Keratinocyte (primary cell): Measurements from ENCODE around the gene IDH1. TPM values are rescaled to one million over a fixed set of nuclear protein-coding genes. Genes with fewer than 3 reads are reported as not detected.

Source experiments
- DNase-seq: peaks from one replicate; pipeline ENCODE4 v3.0.0-alpha.2; 2011; ENCODE audit warnings: low read depth, missing footprints, low spot score
- FAIRE-seq: peaks from 2 replicates; lab custom pipeline; 2011; peaks lifted over from hg19 to GRCh38; lab: Jason Lieb, UNC
- H2AFZ ChIP-seq: 2 replicates; pipeline ENCODE4 v1.6.0; 2012; ENCODE audit warnings: low read length, control low read depth, inconsistent platforms; ENCODE audit not compliant: control insufficient read depth
- H3K27ac ChIP-seq: 2 replicates; pipeline ENCODE4 v1.5.1; 2011; ENCODE audit warnings: low read length; ENCODE audit not compliant: control insufficient read depth, insufficient read depth
- H3K27me3 ChIP-seq: 3 replicates; pipeline ENCODE4 v1.6.0; 2011; ENCODE audit warnings: low read length; ENCODE audit not compliant: control insufficient read depth, insufficient read depth; ENCODE audit errors: extremely low read depth
- H3K36me3 ChIP-seq, 2 experiments: 2 replicates in 1 of 2; 3 replicates in 1 of 2; pipeline ENCODE4 v1.5.1; 2011; ENCODE audit warnings: low read length in 2 of 2, mild to moderate bottlenecking in 1 of 2; ENCODE audit not compliant: control insufficient read depth in 2 of 2, insufficient read depth in 2 of 2; ENCODE audit errors: extremely low read depth in 1 of 2
- H3K4me1 ChIP-seq: 3 replicates; pipeline ENCODE4 v1.5.1; 2011; ENCODE audit warnings: low read length; ENCODE audit not compliant: control insufficient read depth, insufficient read depth; ENCODE audit errors: extremely low read depth
- H3K4me2 ChIP-seq: 3 replicates; pipeline ENCODE4 v1.6.0; 2011; ENCODE audit warnings: low read depth, low read length; ENCODE audit not compliant: control insufficient read depth, insufficient read depth; ENCODE audit errors: extremely low read depth
- H3K4me3 ChIP-seq, 3 experiments: fragments of 200-600 bp in 1 of 3; sonication (generic) in 1 of 3; 2 replicates in 2 of 3; 3 replicates in 1 of 3; pipeline ENCODE4 v1.5.1; 2011 to 2016; ENCODE audit warnings: low read length in 3 of 3, mild to moderate bottlenecking in 3 of 3, control low read depth in 2 of 3, inconsistent platforms in 1 of 3, low read depth in 1 of 3, mixed read lengths in 1 of 3, mixed run types in 1 of 3, moderate library complexity in 1 of 3; ENCODE audit not compliant: control insufficient read depth in 2 of 3, insufficient read depth in 2 of 3; ENCODE audit errors: extremely low read depth in 1 of 3
- H3K79me2 ChIP-seq: 2 replicates; pipeline ENCODE4 v1.6.0; 2012; ENCODE audit warnings: low read length; ENCODE audit not compliant: control insufficient read depth, insufficient read depth
- H3K9ac ChIP-seq: 3 replicates; pipeline ENCODE4 v1.6.0; 2011; ENCODE audit warnings: low read length; ENCODE audit not compliant: control insufficient read depth, insufficient read depth; ENCODE audit errors: extremely low read depth
- H3K9me1 ChIP-seq: 3 replicates; pipeline ENCODE4 v1.6.0; 2011; ENCODE audit warnings: low read length; ENCODE audit not compliant: control insufficient read depth, insufficient read depth; ENCODE audit errors: extremely low read depth
- H3K9me3 ChIP-seq: 2 replicates; pipeline ENCODE4 v1.5.1; 2012; ENCODE audit warnings: low read depth, low read length; ENCODE audit not compliant: control insufficient read depth
- H4K20me1 ChIP-seq: 3 replicates; pipeline ENCODE4 v1.6.0; 2011; ENCODE audit warnings: low read length; ENCODE audit not compliant: control insufficient read depth, insufficient read depth; ENCODE audit errors: extremely low read depth
- CTCF ChIP-seq, 3 experiments: IDR thresholded peaks in 1 of 3; conservative IDR thresholded peaks in 1 of 3; optimal IDR thresholded peaks in 1 of 3; 2 replicates in 2 of 3; 3 replicates in 1 of 3; pipeline versions ENCODE3 to v1.5.1; 2011; ENCODE audit warnings: low read length in 3 of 3, mild to moderate bottlenecking in 3 of 3, moderate library complexity in 2 of 3, control low read depth in 1 of 3, inconsistent platforms in 1 of 3; ENCODE audit not compliant: insufficient read depth in 2 of 3; ENCODE audit errors: extremely low read depth in 1 of 3
- EZH2 ChIP-seq: IDR thresholded peaks from one replicate; pipeline ENCODE4 v1.6.1; 2012; ENCODE audit warnings: inconsistent platforms, mild to moderate bottlenecking, low read length, moderate library complexity
- dilution Hi-C: fragments of 300-500 bp; cut with MboI; formaldehyde crosslinking; loops from one replicate; pipeline ENCODE4 v1.7.0; 2020; ENCODE audit warnings: low sequenced_read_pairs; ENCODE audit not compliant: extremely low pct_ligation_motif_present
- polyA plus RNA-seq, 5 experiments: library from polyadenylated mRNA; depleted of rRNA in 3 of 5; stranded (reverse) in 3 of 5; stranded (forward) in 1 of 5; unstranded in 1 of 5; fragments of >200 nt; gene quantifications; 1 replicate in 1 of 5; 2 replicates in 3 of 5; 3 replicates in 1 of 5; pipeline versions ENCODE4 v1.2.1 to v1.2.3, GENCODE V29; 2011 to 2012; ENCODE audit warnings: missing spikeins in 2 of 5, low read depth in 1 of 5, low replicate concordance in 1 of 5

Gene IDH1
- polyA plus RNA-seq, 1 donor (not counting 4 experiments of a cell fraction or from before 2014, with no cell fraction given): 160 TPM

GRCh38 chr2:208244422-208244821, 10.4 kb downstream of the IDH1 start:
- peaks cover 18 to 20% of the 10 kb centered on the region in 2 experiments for H3K36me3 ChIP-seq
- no peaks in the 10 kb centered on the region for H4K20me1 ChIP-seq
- no peak for TF ChIP-seq EZH2
- TF ChIP-seq CTCF (optimal IDR thresholded peaks at IDR 0.05 in 1 of 3, IDR thresholded peaks at IDR 0.05 in 1 of 3, conservative IDR thresholded peaks at IDR 0.05 in 1 of 3; ENCODE audit: extremely low read depth in 1 of 3, insufficient read depth in 2 of 3, low read length in 3 of 3): no peak
- H3K27ac ChIP-seq: no peak overlapping the region
- H2AFZ ChIP-seq: no peak overlapping the region
- H3K4me2 ChIP-seq: no peak overlapping the region
- H3K4me3 ChIP-seq: no peak overlapping the region
- dilution Hi-C loops: no loop called here
- no peaks in the 10 kb centered on the region for H3K27me3 ChIP-seq
- FAIRE-seq (no peak), DNase-seq (no peak)
- H3K9ac ChIP-seq: no peak overlapping the region
- no peaks in the 10 kb centered on the region for H3K9me3 ChIP-seq
- H3K9me1 ChIP-seq: no peaks in the 10 kb centered on the region
- no peaks in the 10 kb centered on the region for H3K79me2 ChIP-seq
- H3K4me1 ChIP-seq: no peaks in the 10 kb centered on the region

DNA sequence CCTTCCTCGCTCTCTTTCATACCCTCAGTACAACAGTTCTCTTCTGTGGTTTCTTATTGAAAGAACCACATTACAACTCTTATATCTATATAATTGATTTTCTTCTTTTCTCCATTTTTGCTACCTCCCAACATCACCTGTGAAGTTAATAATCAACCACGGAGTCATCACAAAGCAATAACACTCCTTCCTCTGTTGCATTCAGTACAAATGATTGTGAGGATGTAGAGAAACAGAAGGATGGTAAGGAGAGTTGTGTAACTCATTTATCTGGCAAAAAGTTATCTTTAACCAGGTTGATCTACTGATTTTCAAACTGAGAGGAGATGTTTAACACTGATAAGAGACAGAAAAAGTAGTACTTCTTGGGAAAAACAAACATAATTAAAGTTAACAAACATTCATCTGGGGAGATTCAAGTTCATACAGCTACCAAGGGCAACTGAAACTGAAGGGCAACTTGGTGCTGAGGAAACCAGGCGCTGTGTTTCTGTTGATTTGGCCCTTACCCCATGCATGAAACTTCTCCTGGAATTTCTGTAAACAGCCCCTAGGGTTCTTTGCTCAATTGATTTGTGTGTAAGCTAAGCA, 14.2 kb downstream of the IDH1 start:
- Histone ChIP-seq H3K9me1 (no peaks in the 10 kb centered on the region), H3K79me2 (no peaks in the 10 kb centered on the region), H3K36me3 (peaks cover 10 to 19% of the 10 kb centered on the region in 2 experiments), H3K27me3 (no peaks in the 10 kb centered on the region), H3K27ac (no peak overlapping the region), H3K4me1 (no peaks in the 10 kb centered on the region), H3K9ac (no peak overlapping the region), H2AFZ (no peak overlapping the region), H3K4me2 (no peak overlapping the region), H4K20me1 (no peaks in the 10 kb centered on the region), H3K9me3 (no peaks in the 10 kb centered on the region), H3K4me3 (no peak overlapping the region)
- dilution Hi-C loops: no loop called here
- no peak for DNase-seq
- TF ChIP-seq EZH2 (no peak), CTCF (optimal IDR thresholded peaks at IDR 0.05 in 1 of 3, IDR thresholded peaks at IDR 0.05 in 1 of 3, conservative IDR thresholded peaks at IDR 0.05 in 1 of 3; ENCODE audit: extremely low read depth in 1 of 3, insufficient read depth in 2 of 3, low read length in 3 of 3) (no peak)
- no peak for FAIRE-seq
